SIG-M5 treated with dmso at 0.1 percent for 504 hours (cell line): ENCODE measurements around the gene UMOD.

Source experiments
- DNase-seq: peaks from one replicate; lab custom pipeline; 2025; ENCODE audit not compliant: unreplicated experiment; lab: John Stamatoyannopoulos, UW

Gene UMOD

GRCh38 chr16:20352615-20353014 lies at the start of gene UMOD:
TSS of gene UMOD (minus strand) at chr16:20352715. CDS start at chr16:20350737, 1,978 bp downstream.
- DNase-seq = no peak

- no peak for DNase-seq
These were observed 49.0 kb upstream of the UMOD start for GRCh38 chr16:20401475-20402016.

- no peak for DNase-seq
These were observed 48.6 kb upstream of the UMOD start for GRCh38 chr16:20401066-20401465.

- DNase-seq = no peak
These were observed 46.7 kb upstream of the UMOD start for GRCh38 chr16:20399185-20399584.

- no peak for DNase-seq
These were observed 46.1 kb upstream of the UMOD start for GRCh38 chr16:20398603-20399002.

- no peak for DNase-seq
These were observed 45.1 kb upstream of the UMOD start for GRCh38 chr16:20397468-20398074.

- DNase-seq = no peak
These were observed 44.4 kb upstream of the UMOD start for GRCh38 chr16:20396846-20397467.

- no peak for DNase-seq
These were observed 43.4 kb upstream of the UMOD start for GRCh38 chr16:20395946-20396345.

GRCh38 chr16:20393801-20394577 lies 41.5 kb upstream of the UMOD start:
- no peak for DNase-seq

- no peak for DNase-seq
These were observed 38.5 kb upstream of the UMOD start for GRCh38 chr16:20391045-20391444.

GRCh38 chr16:20388854-20389253 lies 36.3 kb upstream of the UMOD start:
- DNase-seq = no peak

- no peak for DNase-seq
These were observed 35.5 kb upstream of the UMOD start for GRCh38 chr16:20387978-20388377.

- no peak for DNase-seq
These were observed 33.6 kb upstream of the UMOD start for GRCh38 chr16:20385844-20386832.

- peak; percentile 67 for DNase-seq
These were observed 30.9 kb upstream of the UMOD start for GRCh38 chr16:20383106-20384029.

GRCh38 chr16:20382202-20382948 lies 29.9 kb upstream of the UMOD start:
- no peak for DNase-seq

- DNase-seq = no peak
These were observed 28.3 kb upstream of the UMOD start for GRCh38 chr16:20380782-20381181.

- DNase-seq = no peak
These were observed 24.7 kb upstream of the UMOD start for GRCh38 chr16:20377181-20377580.

- no peak for DNase-seq
These were observed 20.2 kb upstream of the UMOD start for GRCh38 chr16:20372701-20373100.

GRCh38 chr16:20369452-20370054 lies 17.0 kb upstream of the UMOD start:
- no peak for DNase-seq
